HepG2 (cell line): ENCODE data around the gene SLC17A9. TPM values are rescaled to one million over a fixed set of nuclear protein-coding genes. Genes with fewer than 3 reads are reported as not detected.

Source experiments
- AGO2 ChIP-seq: fragments of 200-400 bp; formaldehyde crosslinking; optimal IDR thresholded peaks from 2 replicates; pipeline ENCODE3; 2017; ENCODE audit warnings: mild to moderate bottlenecking, low read depth, low read length, moderate library complexity
- POLR2A ChIP-seq, 2 experiments: IDR thresholded peaks; 2 replicates each; pipeline ENCODE4 v1.6.1; 2011; ENCODE audit warnings: low read depth in 2 of 2, low read length in 2 of 2, mild to moderate bottlenecking in 1 of 2, moderate library complexity in 1 of 2; ENCODE audit not compliant: insufficient read depth in 1 of 2
- RBM22 ChIP-seq: fragments of 200-400 bp; formaldehyde crosslinking; optimal IDR thresholded peaks from 2 replicates; pipeline ENCODE3; 2017; ENCODE audit warnings: mild to moderate bottlenecking, low read length, moderate library complexity
- ZNF30 ChIP-seq: sonication (generic); formaldehyde crosslinking; IDR thresholded peaks from 2 replicates; pipeline ENCODE4 v1.5.0; 2020; ENCODE audit warnings: mild to moderate bottlenecking, missing genetic modification reagents
- ZSCAN21 ChIP-seq: sonication (generic); formaldehyde crosslinking; IDR thresholded peaks from 2 replicates; pipeline ENCODE4 v1.8.0; 2022; ENCODE audit warnings: mild to moderate bottlenecking, missing genetic modification reagents, moderate library complexity, borderline replicate concordance
- polyA plus RNA-seq, 8 experiments: library from polyadenylated mRNA; depleted of rRNA in 3 of 8; stranded (reverse) in 7 of 8; unstranded in 1 of 8; fragments of >200 nt; fragmentation: Illumina TruSeq in 4 of 8; extraction: Trizol in 4 of 8; gene quantifications; 2 replicates each; pipeline versions ENCODE4 v1.2.1 to v1.2.3, GENCODE V29; 2011 to 2016; ENCODE audit warnings: low read depth in 4 of 8, missing spikeins in 1 of 8, mixed read lengths in 1 of 8; ENCODE audit not compliant: insufficient read depth in 1 of 8
- total RNA-seq, 5 experiments: library from RNA; depleted of rRNA; stranded (reverse); fragments of >200 nt; fragmentation: Illumina TruSeq; extraction: Trizol; gene quantifications; 2 replicates each; pipeline ENCODE4 v1.2.3, GENCODE V29; 2016; ENCODE audit warnings: low read depth in 1 of 5
- TF ChIP-seq, protein P1 (sequence below): sonication (generic); formaldehyde crosslinking; IDR thresholded peaks from 2 replicates; pipeline ENCODE4 v1.4.0; 2020; ENCODE audit warnings: missing genetic modification reagents
- TF ChIP-seq, protein P2 (sequence below): sonication (generic); formaldehyde crosslinking; IDR thresholded peaks from 2 replicates; pipeline ENCODE4 v1.5.0; 2020; ENCODE audit warnings: mild to moderate bottlenecking, missing genetic modification reagents, borderline replicate concordance
- TF ChIP-seq, protein P3 (sequence below): sonication (generic); formaldehyde crosslinking; IDR thresholded peaks from 2 replicates; pipeline ENCODE4 v1.5.1; 2020; ENCODE audit warnings: mild to moderate bottlenecking, missing genetic modification reagents, moderate library complexity
- TF ChIP-seq, protein P4 (sequence below): sonication (generic); formaldehyde crosslinking; IDR thresholded peaks from 2 replicates; pipeline ENCODE4 v1.4.0; 2020; ENCODE audit warnings: missing genetic modification reagents

SLC17A9 gene
- total and polyA plus RNA-seq, 2 of the 13 experiments (the other 11 are each of a cell fraction or from before 2014, with no cell fraction given) = 110 to 191 TPM

DNA sequence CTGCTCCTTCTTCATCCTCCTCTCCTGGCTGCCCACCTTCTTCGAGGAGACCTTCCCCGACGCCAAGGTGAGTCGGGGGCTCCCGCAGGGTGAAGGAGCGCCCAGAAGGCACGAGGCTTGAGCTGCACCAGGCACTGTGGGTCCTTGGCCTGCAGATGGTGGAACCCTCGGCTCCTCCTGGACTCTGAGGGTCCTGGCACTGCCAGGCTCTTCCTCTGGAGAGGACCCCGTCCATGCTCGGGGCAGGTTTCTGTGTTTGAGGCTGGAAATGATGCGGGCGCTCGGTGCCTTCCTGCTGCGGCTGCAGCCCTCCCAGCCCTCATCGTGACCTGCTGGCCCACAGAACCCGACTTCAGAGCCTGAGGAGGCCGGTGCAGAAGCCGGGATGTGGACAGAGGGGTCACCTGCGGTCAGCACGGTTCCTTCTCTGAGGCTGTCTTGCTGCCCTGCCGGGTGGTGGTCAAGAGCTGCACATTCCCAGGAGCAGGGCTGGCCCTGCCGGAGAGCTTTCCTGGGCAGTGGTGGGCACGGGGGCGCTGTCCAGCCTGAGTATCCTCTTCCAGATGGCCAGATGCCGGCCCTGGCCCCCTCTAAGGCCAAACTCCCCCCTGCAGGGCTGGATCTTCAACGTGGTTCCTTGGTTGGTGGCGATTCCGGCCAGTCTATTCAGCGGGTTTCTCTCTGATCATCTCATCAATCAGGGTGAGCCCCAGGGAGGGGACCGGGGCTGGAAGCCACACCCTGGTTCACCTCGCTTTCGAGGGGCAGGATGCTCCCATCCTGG is 11.3 kb downstream of the SLC17A9 start (continued):
- TF ChIP-seq, protein P1, sequence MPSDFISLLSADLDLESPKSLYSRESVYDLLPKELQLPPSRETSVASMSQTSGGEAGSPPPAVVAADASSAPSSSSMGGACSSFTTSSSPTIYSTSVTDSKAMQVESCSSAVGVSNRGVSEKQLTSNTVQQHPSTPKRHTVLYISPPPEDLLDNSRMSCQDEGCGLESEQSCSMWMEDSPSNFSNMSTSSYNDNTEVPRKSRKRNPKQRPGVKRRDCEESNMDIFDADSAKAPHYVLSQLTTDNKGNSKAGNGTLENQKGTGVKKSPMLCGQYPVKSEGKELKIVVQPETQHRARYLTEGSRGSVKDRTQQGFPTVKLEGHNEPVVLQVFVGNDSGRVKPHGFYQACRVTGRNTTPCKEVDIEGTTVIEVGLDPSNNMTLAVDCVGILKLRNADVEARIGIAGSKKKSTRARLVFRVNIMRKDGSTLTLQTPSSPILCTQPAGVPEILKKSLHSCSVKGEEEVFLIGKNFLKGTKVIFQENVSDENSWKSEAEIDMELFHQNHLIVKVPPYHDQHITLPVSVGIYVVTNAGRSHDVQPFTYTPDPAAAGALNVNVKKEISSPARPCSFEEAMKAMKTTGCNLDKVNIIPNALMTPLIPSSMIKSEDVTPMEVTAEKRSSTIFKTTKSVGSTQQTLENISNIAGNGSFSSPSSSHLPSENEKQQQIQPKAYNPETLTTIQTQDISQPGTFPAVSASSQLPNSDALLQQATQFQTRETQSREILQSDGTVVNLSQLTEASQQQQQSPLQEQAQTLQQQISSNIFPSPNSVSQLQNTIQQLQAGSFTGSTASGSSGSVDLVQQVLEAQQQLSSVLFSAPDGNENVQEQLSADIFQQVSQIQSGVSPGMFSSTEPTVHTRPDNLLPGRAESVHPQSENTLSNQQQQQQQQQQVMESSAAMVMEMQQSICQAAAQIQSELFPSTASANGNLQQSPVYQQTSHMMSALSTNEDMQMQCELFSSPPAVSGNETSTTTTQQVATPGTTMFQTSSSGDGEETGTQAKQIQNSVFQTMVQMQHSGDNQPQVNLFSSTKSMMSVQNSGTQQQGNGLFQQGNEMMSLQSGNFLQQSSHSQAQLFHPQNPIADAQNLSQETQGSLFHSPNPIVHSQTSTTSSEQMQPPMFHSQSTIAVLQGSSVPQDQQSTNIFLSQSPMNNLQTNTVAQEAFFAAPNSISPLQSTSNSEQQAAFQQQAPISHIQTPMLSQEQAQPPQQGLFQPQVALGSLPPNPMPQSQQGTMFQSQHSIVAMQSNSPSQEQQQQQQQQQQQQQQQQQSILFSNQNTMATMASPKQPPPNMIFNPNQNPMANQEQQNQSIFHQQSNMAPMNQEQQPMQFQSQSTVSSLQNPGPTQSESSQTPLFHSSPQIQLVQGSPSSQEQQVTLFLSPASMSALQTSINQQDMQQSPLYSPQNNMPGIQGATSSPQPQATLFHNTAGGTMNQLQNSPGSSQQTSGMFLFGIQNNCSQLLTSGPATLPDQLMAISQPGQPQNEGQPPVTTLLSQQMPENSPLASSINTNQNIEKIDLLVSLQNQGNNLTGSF (CRISPR knock-in tag) = 0 out of 2 replicates have a peak, but pooled peaks have one; percentile 50
- TF ChIP-seq, protein P2, sequence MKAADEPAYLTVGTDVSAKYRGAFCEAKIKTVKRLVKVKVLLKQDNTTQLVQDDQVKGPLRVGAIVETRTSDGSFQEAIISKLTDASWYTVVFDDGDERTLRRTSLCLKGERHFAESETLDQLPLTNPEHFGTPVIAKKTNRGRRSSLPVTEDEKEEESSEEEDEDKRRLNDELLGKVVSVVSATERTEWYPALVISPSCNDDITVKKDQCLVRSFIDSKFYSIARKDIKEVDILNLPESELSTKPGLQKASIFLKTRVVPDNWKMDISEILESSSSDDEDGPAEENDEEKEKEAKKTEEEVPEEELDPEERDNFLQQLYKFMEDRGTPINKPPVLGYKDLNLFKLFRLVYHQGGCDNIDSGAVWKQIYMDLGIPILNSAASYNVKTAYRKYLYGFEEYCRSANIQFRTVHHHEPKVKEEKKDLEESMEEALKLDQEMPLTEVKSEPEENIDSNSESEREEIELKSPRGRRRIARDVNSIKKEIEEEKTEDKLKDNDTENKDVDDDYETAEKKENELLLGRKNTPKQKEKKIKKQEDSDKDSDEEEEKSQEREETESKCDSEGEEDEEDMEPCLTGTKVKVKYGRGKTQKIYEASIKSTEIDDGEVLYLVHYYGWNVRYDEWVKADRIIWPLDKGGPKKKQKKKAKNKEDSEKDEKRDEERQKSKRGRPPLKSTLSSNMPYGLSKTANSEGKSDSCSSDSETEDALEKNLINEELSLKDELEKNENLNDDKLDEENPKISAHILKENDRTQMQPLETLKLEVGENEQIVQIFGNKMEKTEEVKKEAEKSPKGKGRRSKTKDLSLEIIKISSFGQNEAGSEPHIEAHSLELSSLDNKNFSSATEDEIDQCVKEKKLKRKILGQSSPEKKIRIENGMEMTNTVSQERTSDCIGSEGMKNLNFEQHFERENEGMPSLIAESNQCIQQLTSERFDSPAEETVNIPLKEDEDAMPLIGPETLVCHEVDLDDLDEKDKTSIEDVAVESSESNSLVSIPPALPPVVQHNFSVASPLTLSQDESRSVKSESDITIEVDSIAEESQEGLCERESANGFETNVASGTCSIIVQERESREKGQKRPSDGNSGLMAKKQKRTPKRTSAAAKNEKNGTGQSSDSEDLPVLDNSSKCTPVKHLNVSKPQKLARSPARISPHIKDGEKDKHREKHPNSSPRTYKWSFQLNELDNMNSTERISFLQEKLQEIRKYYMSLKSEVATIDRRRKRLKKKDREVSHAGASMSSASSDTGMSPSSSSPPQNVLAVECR (CRISPR knock-in tag) = no peak
- TF ChIP-seq RBM22 (peak; percentile 66), POLR2A (IDR thresholded peaks at IDR 0.05; ENCODE audit: insufficient read depth in 1 of 2, low read depth in 2 of 2, low read length in 2 of 2) (peak in 1 of 2 experiments; percentile 15; a peak in 1 of 4 replicates), ZSCAN21 (CRISPR knock-in tag) (0 out of 2 replicates have a peak, but pooled peaks have one; percentile 11), AGO2 (peak; percentile 13), ZNF30 (no peak)
- TF ChIP-seq, protein P3, sequence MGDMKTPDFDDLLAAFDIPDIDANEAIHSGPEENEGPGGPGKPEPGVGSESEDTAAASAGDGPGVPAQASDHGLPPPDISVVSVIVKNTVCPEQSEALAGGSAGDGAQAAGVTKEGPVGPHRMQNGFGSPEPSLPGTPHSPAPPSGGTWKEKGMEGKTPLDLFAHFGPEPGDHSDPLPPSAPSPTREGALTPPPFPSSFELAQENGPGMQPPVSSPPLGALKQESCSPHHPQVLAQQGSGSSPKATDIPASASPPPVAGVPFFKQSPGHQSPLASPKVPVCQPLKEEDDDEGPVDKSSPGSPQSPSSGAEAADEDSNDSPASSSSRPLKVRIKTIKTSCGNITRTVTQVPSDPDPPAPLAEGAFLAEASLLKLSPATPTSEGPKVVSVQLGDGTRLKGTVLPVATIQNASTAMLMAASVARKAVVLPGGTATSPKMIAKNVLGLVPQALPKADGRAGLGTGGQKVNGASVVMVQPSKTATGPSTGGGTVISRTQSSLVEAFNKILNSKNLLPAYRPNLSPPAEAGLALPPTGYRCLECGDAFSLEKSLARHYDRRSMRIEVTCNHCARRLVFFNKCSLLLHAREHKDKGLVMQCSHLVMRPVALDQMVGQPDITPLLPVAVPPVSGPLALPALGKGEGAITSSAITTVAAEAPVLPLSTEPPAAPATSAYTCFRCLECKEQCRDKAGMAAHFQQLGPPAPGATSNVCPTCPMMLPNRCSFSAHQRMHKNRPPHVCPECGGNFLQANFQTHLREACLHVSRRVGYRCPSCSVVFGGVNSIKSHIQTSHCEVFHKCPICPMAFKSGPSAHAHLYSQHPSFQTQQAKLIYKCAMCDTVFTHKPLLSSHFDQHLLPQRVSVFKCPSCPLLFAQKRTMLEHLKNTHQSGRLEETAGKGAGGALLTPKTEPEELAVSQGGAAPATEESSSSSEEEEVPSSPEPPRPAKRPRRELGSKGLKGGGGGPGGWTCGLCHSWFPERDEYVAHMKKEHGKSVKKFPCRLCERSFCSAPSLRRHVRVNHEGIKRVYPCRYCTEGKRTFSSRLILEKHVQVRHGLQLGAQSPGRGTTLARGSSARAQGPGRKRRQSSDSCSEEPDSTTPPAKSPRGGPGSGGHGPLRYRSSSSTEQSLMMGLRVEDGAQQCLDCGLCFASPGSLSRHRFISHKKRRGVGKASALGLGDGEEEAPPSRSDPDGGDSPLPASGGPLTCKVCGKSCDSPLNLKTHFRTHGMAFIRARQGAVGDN (CRISPR knock-in tag) = peak; percentile 9; the same call in 1 of the 2 replicates
- TF ChIP-seq, protein P4, sequence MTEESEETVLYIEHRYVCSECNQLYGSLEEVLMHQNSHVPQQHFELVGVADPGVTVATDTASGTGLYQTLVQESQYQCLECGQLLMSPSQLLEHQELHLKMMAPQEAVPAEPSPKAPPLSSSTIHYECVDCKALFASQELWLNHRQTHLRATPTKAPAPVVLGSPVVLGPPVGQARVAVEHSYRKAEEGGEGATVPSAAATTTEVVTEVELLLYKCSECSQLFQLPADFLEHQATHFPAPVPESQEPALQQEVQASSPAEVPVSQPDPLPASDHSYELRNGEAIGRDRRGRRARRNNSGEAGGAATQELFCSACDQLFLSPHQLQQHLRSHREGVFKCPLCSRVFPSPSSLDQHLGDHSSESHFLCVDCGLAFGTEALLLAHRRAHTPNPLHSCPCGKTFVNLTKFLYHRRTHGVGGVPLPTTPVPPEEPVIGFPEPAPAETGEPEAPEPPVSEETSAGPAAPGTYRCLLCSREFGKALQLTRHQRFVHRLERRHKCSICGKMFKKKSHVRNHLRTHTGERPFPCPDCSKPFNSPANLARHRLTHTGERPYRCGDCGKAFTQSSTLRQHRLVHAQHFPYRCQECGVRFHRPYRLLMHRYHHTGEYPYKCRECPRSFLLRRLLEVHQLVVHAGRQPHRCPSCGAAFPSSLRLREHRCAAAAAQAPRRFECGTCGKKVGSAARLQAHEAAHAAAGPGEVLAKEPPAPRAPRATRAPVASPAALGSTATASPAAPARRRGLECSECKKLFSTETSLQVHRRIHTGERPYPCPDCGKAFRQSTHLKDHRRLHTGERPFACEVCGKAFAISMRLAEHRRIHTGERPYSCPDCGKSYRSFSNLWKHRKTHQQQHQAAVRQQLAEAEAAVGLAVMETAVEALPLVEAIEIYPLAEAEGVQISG (CRISPR knock-in tag) = 0 out of 2 replicates have a peak, but pooled peaks have one; percentile 13
